Measurements from ENCODE around the gene ITGB1BP1. TPM values are rescaled to one million over a fixed set of nuclear protein-coding genes. Genes with fewer than 3 reads are reported as not detected.

The ITGB1BP1 gene
- total and polyA plus RNA-seq, 2 of the 13 experiments (the other 11 are each of a cell fraction or from before 2014, with no cell fraction given) = 106 to 108 TPM

- TF ChIP-seq ZNF574 (CRISPR knock-in tag; IDR thresholded peaks at IDR 0.05) = no peak
- TF ChIP-seq ZNF772 (CRISPR knock-in tag; IDR thresholded peaks at IDR 0.05) = no peak
- TF ChIP-seq SMYD3 (CRISPR knock-in tag; IDR thresholded peaks at IDR 0.05) = no peak
- TF ChIP-seq SETDB1 (CRISPR knock-in tag; IDR thresholded peaks at IDR 0.05; ENCODE audit: borderline replicate concordance) = no peak
- TF ChIP-seq ETS1 (CRISPR knock-in tag; IDR thresholded peaks at IDR 0.05) = no peak
- no peak for TF ChIP-seq PHF8 (CRISPR knock-in tag; IDR thresholded peaks at IDR 0.05)
- TF ChIP-seq ZMYM4 (CRISPR knock-in tag; IDR thresholded peaks at IDR 0.05) = no peak
- TF ChIP-seq RELA (CRISPR knock-in tag; IDR thresholded peaks at IDR 0.05) = no peak
- no peak for TF ChIP-seq ZBTB34 (CRISPR knock-in tag; IDR thresholded peaks at IDR 0.05)
- no peak for TF ChIP-seq ZNF776 (CRISPR knock-in tag; IDR thresholded peaks at IDR 0.05)
- no peak for TF ChIP-seq AKAP8 (CRISPR knock-in tag; IDR thresholded peaks at IDR 0.05)
- 0 out of 2 replicates have a peak, but pooled peaks have one; percentile 49 for TF ChIP-seq NKX3-1 (CRISPR knock-in tag; IDR thresholded peaks at IDR 0.05)
- peak; percentile 14; the same call in 1 of the 2 replicates for TF ChIP-seq IRX3 (CRISPR knock-in tag; IDR thresholded peaks at IDR 0.05; ENCODE audit: borderline replicate concordance, low read depth)
- TF ChIP-seq IKZF5 (CRISPR knock-in tag; IDR thresholded peaks at IDR 0.05) = no peak
- no peak for TF ChIP-seq KAT8 (CRISPR knock-in tag; IDR thresholded peaks at IDR 0.05)
- no peak for TF ChIP-seq ZNF678 (CRISPR knock-in tag; IDR thresholded peaks at IDR 0.05)
- TF ChIP-seq NFIB (CRISPR knock-in tag; IDR thresholded peaks at IDR 0.05; ENCODE audit: borderline replicate concordance) = no peak
- no peak for TF ChIP-seq ARID4A (CRISPR knock-in tag; IDR thresholded peaks at IDR 0.05; ENCODE audit: borderline replicate concordance)
- no peak for TF ChIP-seq GZF1 (CRISPR knock-in tag; IDR thresholded peaks at IDR 0.05)
- TF ChIP-seq MYC (CRISPR knock-in tag; IDR thresholded peaks at IDR 0.05; ENCODE audit: borderline replicate concordance) = no peak
- 0 out of 2 replicates have a peak, but pooled peaks have one; percentile 6 for TF ChIP-seq SSRP1 (CRISPR knock-in tag; IDR thresholded peaks at IDR 0.05)
- TF ChIP-seq GFI1 (CRISPR knock-in tag; IDR thresholded peaks at IDR 0.05; ENCODE audit: borderline replicate concordance) = no peak
Measured at GRCh38 chr2:9423922-9424272, 569 bp upstream of the ITGB1BP1 start (continued).

Data from HepG2 (cell line).